NCI-H1105 (cell line): Measurements from ENCODE around the gene C1RL.
"Not testable (repeated sequence)": the region's sequence is repeated elsewhere in the genome, so short reads cannot be mapped to it uniquely, and the experiment has no call there.

Experiments used
- DNase-seq: peaks from one replicate; lab custom pipeline; 2025; lab: John Stamatoyannopoulos, UW

C1RL gene

GRCh38 chr12:7114008-7114407 lies 5.0 kb upstream of the C1RL start:
- DNase-seq = no peak

- peak; percentile 31 for DNase-seq
Observed at GRCh38 chr12:7113389-7113871, 4.4 kb upstream of the C1RL start.

- no peak for DNase-seq
Observed at GRCh38 chr12:7112041-7112440, 3.0 kb upstream of the C1RL start.

- no peak for DNase-seq
Observed at GRCh38 chr12:7110661-7111060, 1.6 kb upstream of the C1RL start.

- DNase-seq = no peak
Observed at GRCh38 chr12:7109572-7109920, 532 bp upstream of the C1RL start.

GRCh38 chr12:7108003-7108795 lies 815 bp downstream of the C1RL start:
- peak; percentile 47 for DNase-seq

- DNase-seq = no peak
Observed at GRCh38 chr12:7107636-7108002, 1.4 kb downstream of the C1RL start.

- DNase-seq = not testable (repeated sequence)
Observed at GRCh38 chr12:7107181-7107580, 1.8 kb downstream of the C1RL start.

GRCh38 chr12:7106082-7106481 lies 2.9 kb downstream of the C1RL start:
- DNase-seq = no peak

- DNase-seq = no peak
Observed at GRCh38 chr12:7103837-7104584, 5.0 kb downstream of the C1RL start.

- no peak for DNase-seq
Observed at GRCh38 chr12:7102582-7102981, 6.4 kb downstream of the C1RL start.

- no peak for DNase-seq
Observed at GRCh38 chr12:7101694-7102131, 7.3 kb downstream of the C1RL start.

GRCh38 chr12:7101047-7101693 lies 7.8 kb downstream of the C1RL start:
- DNase-seq = no peak

- DNase-seq = peak; percentile 47
Observed at GRCh38 chr12:7100239-7100638, 8.8 kb downstream of the C1RL start.

GRCh38 chr12:7099290-7099996 lies 9.6 kb downstream of the C1RL start:
- DNase-seq = peak; percentile 68

GRCh38 chr12:7096979-7097378 lies 12.0 kb downstream of the C1RL start:
- no peak for DNase-seq

GRCh38 chr12:7096006-7096932 lies 12.7 kb downstream of the C1RL start:
- no peak for DNase-seq

GRCh38 chr12:7093892-7094291 lies 15.1 kb downstream of the C1RL start:
- DNase-seq = no peak

- no peak for DNase-seq
Observed at GRCh38 chr12:7093486-7093885, 15.5 kb downstream of the C1RL start.

GRCh38 chr12:7092986-7093460 lies 16.0 kb downstream of the C1RL start:
- DNase-seq = no peak
